Rectal smooth muscle tissue (tissue), 1 donor: ENCODE data around the gene TBC1D22B.

Experiments
- H3K27ac ChIP-seq: one replicate; pipeline ENCODE4 v1.7.0; 2013; ENCODE audit warnings: low read depth, low read length, inconsistent platforms
- H3K27me3 ChIP-seq: one replicate; pipeline ENCODE4 v1.7.0; 2013; ENCODE audit warnings: low read length; ENCODE audit not compliant: control insufficient read depth, insufficient read depth
- H3K36me3 ChIP-seq: one replicate; pipeline ENCODE4 v1.7.0; 2013; ENCODE audit warnings: low read length; ENCODE audit not compliant: control insufficient read depth, insufficient read depth
- H3K4me1 ChIP-seq: one replicate; pipeline ENCODE4 v1.7.0; 2013; ENCODE audit warnings: low read length; ENCODE audit not compliant: control insufficient read depth, insufficient read depth
- H3K4me3 ChIP-seq: one replicate; pipeline ENCODE4 v1.7.0; 2013; ENCODE audit warnings: low read length
- H3K9ac ChIP-seq: one replicate; pipeline ENCODE4 v1.7.0; 2013; ENCODE audit warnings: low read length

TBC1D22B gene

DNA sequence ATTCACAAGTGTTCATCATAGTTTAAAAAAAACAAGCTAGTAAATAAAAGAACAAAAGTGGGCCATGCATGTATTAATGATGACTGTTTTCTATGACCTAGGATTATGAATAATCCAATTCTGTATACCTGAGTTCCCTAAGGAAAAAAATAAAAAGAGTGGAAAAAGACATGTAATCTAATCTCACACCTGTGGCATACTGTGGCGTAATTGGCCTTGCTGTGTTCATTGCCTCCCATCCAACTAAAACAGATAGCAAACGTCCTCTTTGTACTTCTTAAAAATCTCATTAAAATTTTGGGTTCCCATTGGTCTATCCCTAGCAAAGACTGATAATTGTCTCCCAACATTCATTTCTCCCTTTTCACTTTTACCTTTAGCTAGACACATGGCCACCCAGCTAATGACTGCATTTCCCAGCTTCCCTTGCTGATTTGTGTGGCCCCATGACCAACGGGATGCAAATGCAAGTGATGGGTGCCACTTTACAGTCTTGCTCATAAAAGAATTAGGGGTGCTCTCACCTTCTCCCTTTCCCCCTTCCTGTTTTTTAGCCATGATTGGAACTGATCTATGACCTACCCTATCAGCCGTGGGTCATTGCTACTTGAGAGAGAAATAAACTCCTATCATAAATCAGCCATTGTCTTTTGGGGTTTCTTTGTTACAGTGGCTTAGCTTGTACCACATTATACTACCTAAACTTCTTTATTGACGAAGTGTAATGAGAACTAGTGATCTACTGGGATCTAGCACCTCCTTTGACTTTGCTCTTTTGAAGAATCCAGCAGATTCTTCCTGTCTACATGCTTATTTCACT, 32.0 kb upstream of the TBC1D22B start:
- H3K27me3 ChIP-seq: no peaks in the 10 kb centered on the region
- no peak overlapping the region for H3K4me3 ChIP-seq
- peaks cover 4% of the 10 kb centered on the region for H3K4me1 ChIP-seq
- H3K27ac ChIP-seq: no peak overlapping the region
- no peaks in the 10 kb centered on the region for H3K36me3 ChIP-seq
- H3K9ac ChIP-seq: no peak overlapping the region

DNA sequence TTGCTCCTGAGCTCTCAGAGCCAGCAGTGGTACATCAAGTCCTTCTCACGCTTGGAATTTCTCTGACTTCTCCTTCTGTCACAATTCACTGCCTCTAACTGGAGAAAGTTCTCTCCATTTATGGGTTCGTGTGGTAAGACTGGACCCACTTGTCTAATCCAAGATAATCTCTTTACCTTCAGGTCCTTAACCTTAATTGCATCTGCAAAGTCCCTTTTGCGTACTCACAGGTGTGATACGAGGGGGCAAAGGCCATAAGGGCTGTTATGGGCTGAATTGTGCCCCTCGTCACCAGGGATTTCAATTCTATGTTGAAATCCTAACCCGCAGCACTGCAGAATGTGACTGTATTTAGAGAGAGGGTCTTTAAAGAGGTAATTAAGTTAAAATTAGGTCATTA, 27.5 kb upstream of the TBC1D22B start:
- no peaks in the 10 kb centered on the region for H3K4me1 ChIP-seq
- H3K27ac ChIP-seq: no peak overlapping the region
- no peaks in the 10 kb centered on the region for H3K36me3 ChIP-seq
- no peak overlapping the region for H3K9ac ChIP-seq
- H3K4me3 ChIP-seq: no peak overlapping the region
- H3K27me3 ChIP-seq: no peaks in the 10 kb centered on the region

DNA sequence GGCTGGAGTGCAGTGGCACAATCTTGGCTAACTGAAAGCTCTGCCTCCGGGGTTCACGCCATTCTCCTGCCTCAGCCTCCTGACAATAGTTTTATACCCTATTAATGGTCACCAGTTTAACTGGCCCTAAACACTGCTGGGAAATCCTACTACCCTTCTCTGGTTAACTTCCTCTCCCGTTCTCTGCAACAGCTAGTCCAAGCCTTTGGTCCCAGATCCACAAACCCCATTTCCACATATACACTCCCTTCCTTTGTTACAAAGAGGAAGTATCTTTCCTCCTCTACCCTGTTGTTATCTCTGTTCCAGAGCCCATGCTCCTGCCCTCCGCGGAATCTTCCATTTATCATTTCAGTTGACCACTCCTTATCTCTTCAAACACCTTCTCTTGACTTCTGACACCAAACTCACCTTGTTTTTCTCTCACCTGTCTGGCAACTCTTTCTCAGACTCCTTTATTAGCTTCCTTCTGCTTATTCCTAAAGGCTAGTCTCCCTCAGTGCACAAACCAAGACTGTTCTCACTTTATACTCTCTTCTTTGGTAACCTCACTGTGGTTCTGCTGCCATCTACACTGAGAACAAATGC, 25.0 kb upstream of the TBC1D22B start:
- H3K4me3 ChIP-seq: no peak overlapping the region
- H3K4me1 ChIP-seq: no peaks in the 10 kb centered on the region
- H3K36me3 ChIP-seq: no peaks in the 10 kb centered on the region
- H3K9ac ChIP-seq: no peak overlapping the region
- no peaks in the 10 kb centered on the region for H3K27me3 ChIP-seq
- H3K27ac ChIP-seq: no peak overlapping the region

DNA sequence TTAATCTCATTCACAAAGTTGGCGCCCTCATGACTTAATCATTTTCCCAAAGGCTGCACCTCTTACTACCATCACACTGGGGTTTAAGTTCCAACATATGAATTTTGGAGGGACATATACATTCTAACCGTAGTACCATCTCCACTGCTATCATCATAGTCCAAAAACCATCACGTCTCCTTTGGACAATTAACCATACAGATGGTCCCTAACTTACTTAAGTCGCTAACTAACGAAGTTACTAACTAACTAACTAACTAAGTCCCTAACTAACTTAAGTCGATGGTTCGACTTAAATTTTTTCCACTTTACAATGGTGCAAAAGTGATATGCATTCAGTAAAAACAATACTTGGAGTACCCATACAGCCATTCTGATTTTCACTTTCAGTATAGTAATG, 24.0 kb upstream of the TBC1D22B start:
- Histone ChIP-seq H3K4me1 (no peaks in the 10 kb centered on the region), H3K27ac (no peak overlapping the region), H3K9ac (no peak overlapping the region), H3K36me3 (no peaks in the 10 kb centered on the region), H3K27me3 (no peaks in the 10 kb centered on the region), H3K4me3 (no peak overlapping the region)

- H3K4me1 ChIP-seq: no peaks in the 10 kb centered on the region
- no peak overlapping the region for H3K4me3 ChIP-seq
- no peak overlapping the region for H3K9ac ChIP-seq
- no peaks in the 10 kb centered on the region for H3K27me3 ChIP-seq
- no peaks in the 10 kb centered on the region for H3K36me3 ChIP-seq
- no peak overlapping the region for H3K27ac ChIP-seq
These were observed 20.7 kb upstream of the TBC1D22B start for GRCh38 chr6:37236921-37237320.

- H3K4me1 ChIP-seq: peaks cover 3% of the 10 kb centered on the region
- no peak overlapping the region for H3K4me3 ChIP-seq
- no peaks in the 10 kb centered on the region for H3K27me3 ChIP-seq
- H3K36me3 ChIP-seq: no peaks in the 10 kb centered on the region
- H3K9ac ChIP-seq: no peak overlapping the region
- no peak overlapping the region for H3K27ac ChIP-seq
These were observed 19.8 kb upstream of the TBC1D22B start for GRCh38 chr6:37237789-37238188.

DNA sequence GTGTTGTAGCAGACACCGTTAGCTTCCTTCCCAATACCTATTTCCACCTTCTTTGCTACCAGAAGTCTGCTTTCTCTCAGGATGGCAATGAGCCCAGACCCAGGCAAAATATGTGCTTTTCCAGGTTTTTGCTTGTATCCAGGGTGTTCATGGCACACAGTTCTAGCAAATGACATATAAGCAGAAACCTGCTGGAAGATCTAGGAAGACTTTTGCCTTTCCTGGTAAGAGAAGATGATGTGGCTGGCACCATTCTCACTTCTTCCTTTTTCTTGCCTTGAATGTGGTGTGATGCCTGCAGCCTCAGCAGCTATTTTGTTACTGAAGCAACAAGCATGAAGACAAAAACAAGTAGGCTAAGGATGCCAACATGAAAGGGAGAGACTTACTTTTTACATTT, 19.2 kb upstream of the TBC1D22B start:
- H3K27me3 ChIP-seq: no peaks in the 10 kb centered on the region
- no peak overlapping the region for H3K27ac ChIP-seq
- H3K9ac ChIP-seq: no peak overlapping the region
- no peaks in the 10 kb centered on the region for H3K36me3 ChIP-seq
- H3K4me1 ChIP-seq: peaks cover 4% of the 10 kb centered on the region
- no peak overlapping the region for H3K4me3 ChIP-seq

GRCh38 chr6:37239526-37239925, 18.0 kb upstream of the TBC1D22B start:
- Histone ChIP-seq H3K27ac (peak overlapping the region; percentile 60), H3K4me1 (peaks cover 11% of the 10 kb centered on the region), H3K36me3 (no peaks in the 10 kb centered on the region)

DNA sequence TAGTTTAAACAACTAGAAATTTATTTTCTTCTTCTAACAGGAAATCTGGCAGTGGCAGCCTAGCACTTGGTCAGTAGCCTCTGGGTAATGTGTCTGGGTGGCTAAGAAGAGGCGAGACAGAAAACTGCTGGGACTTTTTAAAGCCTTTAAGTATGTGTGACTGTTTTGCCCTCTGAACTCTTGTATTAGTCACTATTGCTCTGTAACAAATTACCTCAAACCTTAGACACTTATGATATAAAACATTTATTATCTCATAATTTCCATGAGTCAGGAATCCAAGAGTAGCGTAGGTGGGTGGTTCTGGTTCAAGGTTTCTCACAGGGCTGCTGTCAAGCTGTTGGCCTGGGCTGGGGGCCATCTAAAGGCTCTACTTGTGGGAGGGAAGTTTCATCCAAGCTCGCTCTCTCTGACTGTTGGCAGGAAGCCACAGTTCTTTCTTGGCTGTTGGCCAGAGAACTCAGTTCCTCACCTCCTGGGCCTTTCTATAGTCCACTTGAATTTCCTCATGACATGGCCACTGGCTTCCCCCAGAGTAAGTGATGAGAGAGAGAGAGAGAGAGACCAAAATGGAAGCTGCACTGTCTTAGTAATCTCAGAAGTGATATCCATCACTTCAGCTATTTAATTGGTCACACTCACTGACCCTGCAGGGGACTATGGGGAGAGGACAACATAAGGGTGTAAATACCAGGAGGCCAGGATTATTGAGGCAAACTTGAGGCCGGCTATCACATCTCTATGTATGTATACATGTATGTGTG, 17.4 kb upstream of the TBC1D22B start:
- H3K36me3 ChIP-seq: no peaks in the 10 kb centered on the region

More at GRCh38 chr6:37239526-37239925, 18.0 kb upstream of the TBC1D22B start:
- Histone ChIP-seq H3K4me3 (no peak overlapping the region), H3K9ac (no peak overlapping the region), H3K27me3 (no peaks in the 10 kb centered on the region)

GRCh38 chr6:37241131-37241530, 16.4 kb upstream of the TBC1D22B start:
- Histone ChIP-seq H3K4me3 (no peak overlapping the region), H3K36me3 (no peaks in the 10 kb centered on the region), H3K27me3 (no peaks in the 10 kb centered on the region), H3K9ac (no peak overlapping the region), H3K27ac (peak overlapping the region; percentile 30), H3K4me1 (peaks cover 15% of the 10 kb centered on the region)

More for the DNA sequence above, 17.4 kb upstream of the TBC1D22B start:
- peaks cover 13% of the 10 kb centered on the region for H3K4me1 ChIP-seq
- no peak overlapping the region for H3K4me3 ChIP-seq
- no peak overlapping the region for H3K9ac ChIP-seq
- H3K27ac ChIP-seq: peak overlapping the region; percentile 60
- H3K27me3 ChIP-seq: no peaks in the 10 kb centered on the region

DNA sequence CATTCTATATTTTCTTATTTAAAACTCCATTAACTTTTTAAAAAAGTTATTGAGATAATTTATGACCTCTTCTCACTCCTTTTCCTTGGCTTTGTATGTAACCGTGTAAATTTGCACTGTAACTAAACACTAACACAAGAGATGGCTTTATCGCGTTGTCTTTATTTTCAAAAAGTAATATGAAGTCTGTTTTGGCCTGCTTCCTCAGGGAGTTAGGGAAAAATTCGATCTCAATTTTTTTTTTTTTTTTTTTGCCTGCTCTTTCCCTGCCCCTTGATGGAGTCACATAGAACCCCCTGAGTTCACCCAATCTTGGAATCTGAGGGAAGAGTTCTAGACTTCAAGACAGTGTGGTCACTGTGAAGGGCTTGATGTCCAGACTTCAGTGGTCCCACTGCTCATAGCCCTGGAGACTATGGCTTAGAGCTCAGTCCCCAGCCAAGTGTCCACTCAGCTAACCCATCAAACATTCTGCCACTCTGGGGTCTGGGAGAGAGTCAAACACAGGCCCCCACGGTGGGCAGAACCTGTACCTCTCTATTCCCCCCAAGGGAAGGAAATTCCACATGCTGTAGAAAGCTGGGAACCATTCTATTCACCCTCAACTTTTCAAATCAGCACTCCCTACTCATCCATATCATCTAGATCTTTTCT, 15.7 kb upstream of the TBC1D22B start:
- Histone ChIP-seq H3K4me1 (peaks cover 15% of the 10 kb centered on the region), H3K9ac (no peak overlapping the region), H3K27me3 (no peaks in the 10 kb centered on the region), H3K27ac (peak overlapping the region; percentile 60), H3K4me3 (no peak overlapping the region), H3K36me3 (no peaks in the 10 kb centered on the region)

GRCh38 chr6:37242429-37243052, 15.0 kb upstream of the TBC1D22B start:
- Histone ChIP-seq H3K4me3 (no peak overlapping the region), H3K4me1 (peaks cover 15% of the 10 kb centered on the region), H3K36me3 (no peaks in the 10 kb centered on the region), H3K27me3 (no peaks in the 10 kb centered on the region), H3K9ac (no peak overlapping the region), H3K27ac (peak overlapping the region; percentile 60)
